NT2/D1 (cell line): ENCODE results near the gene FARP1.

ENCODE experiments used
- DNase-seq: peaks from one replicate; pipeline ENCODE4 v3.0.0-alpha.2; 2011; ENCODE audit warnings: low read depth, low spot score
- H3K27me3 ChIP-seq: 2 replicates; pipeline ENCODE4 v1.6.0; 2011; ENCODE audit warnings: mild to moderate bottlenecking; ENCODE audit not compliant: insufficient read length, insufficient read depth
- H3K36me3 ChIP-seq: 2 replicates; pipeline ENCODE4 v1.6.1; 2011; ENCODE audit warnings: mild to moderate bottlenecking, low read length, mixed read lengths; ENCODE audit not compliant: insufficient read depth, insufficient read length
- H3K4me1 ChIP-seq: 2 replicates; pipeline ENCODE4 v1.5.1; 2011; ENCODE audit not compliant: insufficient read depth, insufficient read length
- H3K4me3 ChIP-seq: 2 replicates; pipeline ENCODE4 v1.5.1; 2011; ENCODE audit warnings: low read depth; ENCODE audit not compliant: insufficient read length
- H3K9ac ChIP-seq: 2 replicates; pipeline ENCODE4 v1.6.0; 2011; ENCODE audit warnings: low read depth; ENCODE audit not compliant: insufficient read length
- H3K9me3 ChIP-seq: 2 replicates; pipeline ENCODE4 v1.5.1; 2011; ENCODE audit warnings: mild to moderate bottlenecking, low read length; ENCODE audit not compliant: insufficient read depth
- SUZ12 ChIP-seq: IDR thresholded peaks from 2 replicates; pipeline ENCODE4 v1.6.1; 2011; ENCODE audit not compliant: insufficient read length, insufficient read depth; ENCODE audit errors: extremely low read depth
- YY1 ChIP-seq: IDR thresholded peaks from 2 replicates; pipeline ENCODE4 v1.6.1; 2011; ENCODE audit not compliant: insufficient read length, insufficient read depth
- ZNF274 ChIP-seq: IDR thresholded peaks from 2 replicates; pipeline ENCODE4 v1.6.1; 2011; ENCODE audit warnings: mild to moderate bottlenecking, low read depth, low read length

FARP1 gene

DNA sequence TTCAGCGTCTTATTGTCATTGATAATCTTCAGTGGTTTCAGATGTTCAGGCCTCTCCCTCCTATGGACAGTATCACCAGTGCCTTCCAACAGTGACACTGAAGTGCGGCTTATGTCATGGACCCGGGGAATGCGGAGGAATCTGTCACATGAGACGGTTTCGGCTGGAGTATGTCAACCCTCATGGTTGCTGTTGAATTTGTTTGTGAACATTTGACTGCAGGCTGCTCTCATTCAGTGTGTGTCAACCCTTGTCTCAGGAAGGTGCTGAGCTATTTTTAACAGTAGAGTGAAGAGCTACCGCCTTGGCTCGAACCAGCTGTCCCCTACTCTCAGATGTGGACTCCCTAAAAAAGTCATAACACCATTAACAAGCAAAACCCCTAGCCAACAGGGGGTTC lies 173.0 kb downstream of the FARP1 start:
- no peaks in the 10 kb centered on the region for H3K36me3 ChIP-seq
- TF ChIP-seq SUZ12: no peak
- no peak for TF ChIP-seq ZNF274
- TF ChIP-seq YY1: no peak
- DNase-seq: no peak
- no peaks in the 10 kb centered on the region for H3K27me3 ChIP-seq
- no peak overlapping the region for H3K4me3 ChIP-seq
- no peak overlapping the region for H3K9ac ChIP-seq
- no peaks in the 10 kb centered on the region for H3K9me3 ChIP-seq
- no peaks in the 10 kb centered on the region for H3K4me1 ChIP-seq

DNA sequence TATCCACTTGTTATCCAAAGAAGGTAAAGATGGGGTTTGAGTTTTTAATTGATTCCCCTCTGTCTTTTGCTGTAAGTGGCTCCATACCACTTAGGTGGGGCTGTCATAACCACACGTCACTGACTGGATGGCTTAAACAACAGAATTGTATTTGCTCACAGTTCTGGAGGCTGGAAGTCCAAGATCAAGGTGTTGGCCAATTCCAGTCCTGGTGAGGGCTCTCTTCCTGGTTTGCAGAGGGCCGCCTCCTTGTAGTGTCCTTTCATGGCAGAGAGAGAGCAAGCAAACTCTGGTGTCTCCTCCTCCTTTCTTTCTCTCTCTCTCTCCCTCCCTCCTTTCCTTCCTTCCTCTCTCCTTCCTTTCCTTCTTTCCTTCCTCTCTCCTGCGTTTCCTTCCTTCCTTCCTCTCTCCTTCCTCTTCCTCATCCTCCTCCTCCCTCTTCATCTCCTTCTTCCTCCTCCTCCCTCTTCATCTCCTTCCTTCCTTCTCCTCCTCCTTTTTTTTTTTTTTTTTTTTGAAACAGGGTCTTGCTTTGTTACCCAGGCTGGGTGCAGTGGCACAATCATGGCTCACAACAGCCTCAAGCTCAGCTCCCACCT lies 174.8 kb downstream of the FARP1 start:
- H3K9me3 ChIP-seq: no peaks in the 10 kb centered on the region
- H3K36me3 ChIP-seq: no peaks in the 10 kb centered on the region
- no peaks in the 10 kb centered on the region for H3K27me3 ChIP-seq
- no peak overlapping the region for H3K4me3 ChIP-seq
- no peaks in the 10 kb centered on the region for H3K4me1 ChIP-seq
- H3K9ac ChIP-seq: no peak overlapping the region
- no peak for TF ChIP-seq YY1
- TF ChIP-seq ZNF274: no peak
- TF ChIP-seq SUZ12: no peak
- DNase-seq: no peak

DNA sequence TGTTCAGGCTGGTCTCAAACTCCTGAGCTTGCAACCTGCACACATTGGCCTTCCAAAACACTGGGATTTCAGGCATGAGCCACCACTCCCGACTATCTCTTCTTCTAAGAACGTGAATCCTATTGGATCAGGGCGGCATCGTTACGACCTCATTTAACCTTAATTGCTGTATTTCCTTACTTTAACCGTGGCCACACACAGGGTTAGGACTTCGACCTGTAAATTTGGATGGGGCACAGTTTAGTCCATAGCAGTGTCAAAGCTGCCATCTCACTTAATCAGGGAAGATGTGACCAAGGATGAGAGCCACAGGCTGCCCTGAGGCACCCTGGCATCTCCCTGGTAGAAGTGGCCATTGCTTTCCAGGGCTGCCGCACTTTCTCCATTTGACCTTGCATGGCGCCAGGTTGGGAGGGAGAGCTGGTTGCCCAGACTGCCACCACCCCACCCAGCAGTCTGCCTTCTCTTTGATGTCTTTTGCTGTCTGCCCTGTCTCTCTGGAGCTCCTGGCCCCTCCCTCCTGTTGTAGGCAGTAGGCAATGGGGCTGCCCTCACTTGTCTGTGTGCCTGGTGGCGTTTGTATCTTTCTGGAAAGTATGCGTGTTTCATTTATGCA lies 175.5 kb downstream of the FARP1 start:
- no peaks in the 10 kb centered on the region for H3K9me3 ChIP-seq
- H3K27me3 ChIP-seq: no peaks in the 10 kb centered on the region
- no peak for DNase-seq
- H3K9ac ChIP-seq: no peak overlapping the region
- no peaks in the 10 kb centered on the region for H3K36me3 ChIP-seq
- no peak for TF ChIP-seq YY1
- TF ChIP-seq ZNF274: no peak
- no peak for TF ChIP-seq SUZ12
- H3K4me1 ChIP-seq: no peaks in the 10 kb centered on the region
- no peak overlapping the region for H3K4me3 ChIP-seq

DNA sequence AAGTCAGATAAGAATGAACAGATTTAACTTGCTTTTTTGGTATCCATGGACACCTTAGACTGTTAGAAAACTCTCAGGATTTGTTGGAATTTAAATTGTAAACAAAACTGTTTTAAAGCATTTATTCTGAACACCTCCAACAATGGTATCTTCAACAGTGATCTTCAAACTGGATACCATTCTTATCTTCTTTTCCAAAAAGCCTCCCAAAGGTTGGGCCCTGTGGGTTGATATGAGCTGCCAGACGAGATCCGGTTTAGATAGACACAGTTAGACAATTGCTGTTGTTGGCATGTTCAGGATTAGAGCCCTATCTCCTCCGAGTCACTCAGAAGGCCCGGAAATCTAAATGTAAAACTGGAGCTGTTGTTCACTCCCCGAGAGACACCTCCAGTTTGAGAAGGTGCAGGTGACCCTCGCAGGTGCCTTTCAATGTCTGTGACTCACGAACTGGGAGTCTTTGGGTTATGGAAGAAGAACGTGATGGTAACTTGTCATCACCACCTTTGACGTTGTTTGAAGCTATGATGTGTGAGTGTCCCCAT lies 177.7 kb downstream of the FARP1 start:
- DNase-seq: no peak
- Histone ChIP-seq H3K9ac (no peak overlapping the region), H3K27me3 (no peaks in the 10 kb centered on the region), H3K4me1 (no peaks in the 10 kb centered on the region), H3K9me3 (no peaks in the 10 kb centered on the region), H3K4me3 (no peak overlapping the region), H3K36me3 (no peaks in the 10 kb centered on the region)
- TF ChIP-seq YY1 (no peak), SUZ12 (no peak), ZNF274 (no peak)

DNA sequence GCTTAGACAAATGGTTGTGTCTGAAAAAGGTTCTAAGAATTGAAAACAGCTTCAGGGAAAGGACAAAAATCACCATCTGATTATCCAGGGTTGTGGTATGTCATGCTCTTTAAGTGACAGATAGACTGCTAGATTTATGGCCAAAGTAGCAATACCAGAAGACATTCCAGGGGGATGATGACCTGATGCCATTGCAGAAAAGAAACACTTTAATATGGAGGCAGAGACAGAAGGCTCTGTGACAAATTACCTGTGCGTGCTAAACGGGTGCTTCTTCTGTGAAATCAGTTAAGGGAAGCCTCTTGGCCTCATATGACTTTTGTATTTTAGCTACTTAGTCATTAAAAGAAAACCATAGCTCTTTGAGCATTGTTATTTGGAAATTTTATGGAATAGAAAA lies 178.5 kb downstream of the FARP1 start:
- Histone ChIP-seq H3K4me3 (no peak overlapping the region), H3K36me3 (no peaks in the 10 kb centered on the region), H3K9me3 (no peaks in the 10 kb centered on the region), H3K27me3 (no peaks in the 10 kb centered on the region), H3K9ac (no peak overlapping the region), H3K4me1 (no peaks in the 10 kb centered on the region)
- TF ChIP-seq ZNF274 (no peak), YY1 (no peak), SUZ12 (no peak)
- no peak for DNase-seq

DNA sequence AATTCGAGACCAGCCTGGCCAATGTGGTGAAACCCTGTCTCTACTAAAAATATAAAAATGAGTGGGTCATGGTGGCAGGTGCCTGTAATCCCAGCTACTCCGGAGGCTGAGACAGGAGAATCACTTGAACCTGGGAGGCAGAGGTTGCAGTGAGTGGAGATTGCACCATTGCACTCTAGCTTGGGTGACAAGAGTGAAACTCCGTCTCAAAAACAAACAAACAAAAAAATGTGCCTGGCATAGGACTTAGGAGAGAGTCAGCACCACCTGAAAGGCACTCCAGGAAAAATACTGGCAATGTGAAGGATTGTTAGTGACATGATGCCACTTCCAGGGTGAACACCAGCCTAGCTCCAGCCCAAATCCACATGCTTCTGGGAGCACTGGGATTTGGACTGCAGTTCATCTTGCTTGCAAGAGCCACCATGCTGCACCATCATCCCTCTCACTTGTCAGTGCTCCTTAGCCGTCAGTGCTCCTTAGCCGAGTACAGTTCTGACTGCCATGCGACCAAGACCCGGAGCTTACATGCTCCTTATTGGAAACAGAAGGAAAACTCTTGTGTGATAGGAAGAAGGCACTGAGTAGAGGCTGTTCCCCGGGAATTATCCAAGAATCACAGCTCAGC lies 179.3 kb downstream of the FARP1 start:
- Histone ChIP-seq H3K9me3 (no peaks in the 10 kb centered on the region), H3K27me3 (no peaks in the 10 kb centered on the region), H3K9ac (no peak overlapping the region), H3K4me1 (no peaks in the 10 kb centered on the region), H3K4me3 (no peak overlapping the region), H3K36me3 (no peaks in the 10 kb centered on the region)
- DNase-seq: no peak
- no peak for TF ChIP-seq SUZ12
- TF ChIP-seq ZNF274: no peak
- TF ChIP-seq YY1: no peak

DNA sequence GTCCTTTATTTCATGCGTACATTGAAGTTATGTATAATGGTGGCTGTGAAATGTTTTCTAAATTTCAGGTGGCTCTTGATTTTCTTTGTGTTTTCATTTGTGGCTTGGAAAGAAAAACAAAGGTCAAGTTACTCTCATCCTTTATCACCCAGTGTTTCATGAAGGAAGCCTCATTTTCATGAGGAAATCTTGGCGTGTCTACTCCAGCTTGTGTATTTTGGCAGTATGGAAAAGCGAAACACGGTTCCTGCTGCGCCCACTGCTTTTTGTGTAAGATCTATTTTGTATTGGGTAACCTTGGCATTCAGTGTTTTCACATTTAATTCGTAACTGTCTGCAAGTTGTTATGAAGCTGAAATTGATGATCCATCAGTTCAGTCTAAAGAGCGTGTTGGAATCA lies 181.2 kb downstream of the FARP1 start:
- no peak for DNase-seq
- no peak overlapping the region for H3K9ac ChIP-seq
- H3K27me3 ChIP-seq: no peaks in the 10 kb centered on the region
- no peaks in the 10 kb centered on the region for H3K9me3 ChIP-seq
- no peaks in the 10 kb centered on the region for H3K4me1 ChIP-seq
- no peak for TF ChIP-seq YY1
- H3K36me3 ChIP-seq: no peaks in the 10 kb centered on the region
- H3K4me3 ChIP-seq: no peak overlapping the region
